NCI-H2171 treated with DMSO at 0.1 percent for 48 hours (cell line): ENCODE data around the gene SLC6A17.

ENCODE experiments used
- DNase-seq: peaks from one replicate; lab custom pipeline; 2025; lab: John Stamatoyannopoulos, UW

The SLC6A17 gene

DNA sequence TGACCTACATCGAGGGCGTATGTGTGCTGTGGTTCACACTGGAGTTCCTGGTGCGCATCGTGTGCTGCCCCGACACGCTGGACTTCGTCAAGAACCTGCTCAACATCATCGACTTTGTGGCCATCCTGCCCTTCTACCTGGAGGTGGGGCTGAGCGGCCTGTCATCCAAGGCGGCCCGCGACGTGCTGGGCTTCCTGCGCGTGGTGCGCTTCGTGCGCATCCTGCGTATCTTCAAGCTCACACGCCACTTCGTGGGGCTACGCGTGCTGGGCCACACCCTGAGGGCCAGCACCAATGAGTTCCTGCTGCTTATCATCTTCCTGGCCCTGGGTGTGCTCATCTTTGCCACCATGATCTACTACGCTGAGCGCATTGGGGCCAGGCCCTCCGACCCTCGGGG, 72.8 kb downstream of the SLC6A17 start:
- DNase-seq = no peak

DNA sequence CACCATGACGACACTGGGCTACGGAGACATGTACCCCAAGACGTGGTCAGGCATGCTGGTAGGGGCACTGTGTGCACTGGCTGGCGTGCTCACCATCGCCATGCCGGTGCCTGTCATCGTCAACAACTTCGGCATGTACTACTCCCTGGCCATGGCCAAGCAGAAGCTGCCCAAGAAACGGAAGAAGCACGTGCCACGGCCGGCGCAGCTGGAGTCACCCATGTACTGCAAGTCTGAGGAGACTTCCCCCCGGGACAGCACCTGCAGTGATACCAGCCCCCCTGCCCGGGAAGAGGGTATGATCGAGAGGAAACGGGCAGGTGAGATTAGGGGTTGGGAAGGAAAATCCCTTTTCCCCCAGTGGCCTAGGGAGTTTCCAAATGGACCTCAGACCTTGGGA, 73.3 kb downstream of the SLC6A17 start:
- no peak for DNase-seq

DNA sequence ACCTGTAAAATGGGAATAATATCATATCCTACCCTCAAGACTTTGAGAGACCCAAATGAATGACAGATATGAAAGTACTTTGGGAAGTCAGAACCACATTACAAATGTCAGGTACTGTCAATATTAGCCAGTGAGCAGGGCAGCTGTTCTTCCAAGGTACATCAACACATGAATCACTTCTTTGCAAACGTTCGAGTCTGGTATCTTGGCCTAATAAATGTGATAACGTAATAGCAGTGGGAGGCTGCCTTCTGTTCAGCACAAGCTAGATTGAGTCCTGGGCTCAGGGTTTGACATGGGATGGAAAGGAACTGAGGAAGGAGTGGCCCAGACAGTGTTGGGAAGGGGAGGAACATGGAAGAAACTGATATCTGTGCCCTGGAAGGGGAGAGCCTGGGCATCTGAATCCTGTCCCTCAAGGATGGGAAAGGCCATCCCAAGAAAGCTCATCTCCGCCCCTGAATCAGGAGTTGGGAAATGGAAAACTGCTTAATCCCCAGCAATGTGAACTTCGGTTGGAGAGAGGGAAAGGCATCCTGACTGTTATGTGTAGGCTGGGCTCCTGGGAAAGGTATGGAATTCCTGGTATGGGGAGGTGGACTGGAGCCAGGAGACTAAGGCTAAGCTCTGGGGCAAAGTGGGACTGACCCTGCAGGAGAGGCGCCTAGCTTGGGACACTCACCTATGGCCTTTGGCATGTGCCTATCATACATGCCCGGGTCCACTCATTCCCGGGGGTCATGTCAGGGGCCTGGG, 74.1 kb downstream of the SLC6A17 start:
- DNase-seq = no peak

DNA sequence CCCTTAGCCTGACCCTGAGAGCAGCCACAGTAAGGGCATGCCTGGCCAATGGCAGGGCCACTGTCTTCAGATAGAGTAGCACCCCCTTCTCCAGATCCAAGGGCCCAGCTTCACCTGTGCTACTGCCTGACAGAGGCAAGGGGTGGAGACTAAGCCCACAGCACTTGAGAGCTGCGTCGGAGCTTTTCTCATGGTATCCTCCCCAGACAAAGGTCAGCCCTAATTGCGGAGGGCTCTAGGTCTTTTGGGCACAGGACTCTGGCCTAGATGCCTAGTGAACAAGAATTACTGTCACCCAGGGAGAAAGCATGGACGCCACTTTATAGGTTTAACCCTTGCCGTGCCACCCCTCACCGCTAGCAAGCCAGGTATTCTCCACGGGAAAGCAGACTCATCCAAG, 74.9 kb downstream of the SLC6A17 start:
- DNase-seq = no peak

DNA sequence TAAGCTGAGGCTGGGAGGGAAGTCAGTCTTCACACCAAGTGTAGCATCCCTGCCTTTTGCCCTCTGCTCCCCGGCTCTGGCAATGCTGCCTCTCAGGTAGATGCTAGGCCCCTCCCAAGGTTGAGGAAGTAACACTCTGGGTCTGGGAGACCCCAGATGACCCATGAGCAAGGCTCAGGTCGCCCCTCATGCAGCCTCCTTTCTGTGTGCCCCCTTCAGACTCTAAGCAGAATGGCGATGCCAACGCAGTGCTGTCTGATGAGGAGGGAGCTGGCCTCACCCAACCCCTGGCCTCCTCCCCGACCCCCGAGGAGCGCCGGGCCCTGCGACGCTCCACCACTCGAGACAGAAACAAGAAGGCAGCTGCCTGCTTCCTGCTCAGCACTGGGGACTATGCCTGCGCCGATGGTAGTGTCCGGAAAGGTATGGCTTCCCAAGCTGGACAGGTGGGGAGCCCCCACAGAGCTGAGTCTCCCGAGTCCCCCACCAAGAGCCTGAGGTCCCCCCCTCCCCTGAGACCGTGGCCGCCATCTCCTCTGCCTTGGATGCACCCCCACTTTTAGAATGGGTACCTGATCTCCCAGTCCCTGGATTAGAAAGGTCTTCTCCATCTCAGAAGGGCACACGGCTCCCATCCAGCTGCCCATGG, 75.6 kb downstream of the SLC6A17 start:
- no peak for DNase-seq

DNA sequence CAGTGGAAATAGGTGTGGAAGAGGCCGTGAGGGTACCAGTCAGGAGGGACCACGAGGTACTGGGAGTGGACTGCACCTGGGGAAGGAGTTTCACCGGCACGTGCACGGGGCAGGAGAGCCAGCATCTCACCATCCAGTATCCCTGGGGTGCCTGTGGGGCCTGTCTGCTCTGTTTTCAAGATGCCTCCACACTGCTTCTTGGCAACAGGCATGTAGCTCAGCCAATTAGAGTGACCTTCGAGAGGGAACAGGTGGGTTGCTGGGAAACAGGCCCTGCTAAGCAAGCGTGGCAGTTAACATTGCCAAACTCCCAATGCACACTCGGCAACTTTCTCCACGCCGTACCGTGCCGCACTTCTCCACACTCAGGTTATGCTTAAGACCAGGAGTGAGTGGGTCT, 77.5 kb downstream of the SLC6A17 start:
- DNase-seq = peak; percentile 32

DNA sequence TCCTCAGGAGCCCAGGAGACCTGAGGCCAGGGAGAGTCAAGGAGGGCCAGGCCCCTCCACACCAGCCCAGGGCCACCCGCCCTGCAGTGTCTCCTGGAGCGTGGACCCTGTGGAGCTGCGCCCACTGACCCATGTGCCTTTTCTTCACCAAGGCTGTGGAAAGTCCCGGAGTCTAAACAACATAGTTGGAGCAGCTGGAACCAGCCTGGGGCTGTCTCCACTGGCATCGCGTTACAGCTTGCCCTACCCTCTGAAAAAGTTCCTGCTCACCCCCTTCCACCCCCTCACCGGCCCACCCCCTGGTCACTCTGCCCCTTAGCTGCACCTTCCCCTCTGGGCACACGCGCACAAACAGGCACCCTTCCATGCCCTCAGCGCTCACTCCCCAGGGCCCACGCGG, 78.1 kb downstream of the SLC6A17 start:
- no peak for DNase-seq

DNA sequence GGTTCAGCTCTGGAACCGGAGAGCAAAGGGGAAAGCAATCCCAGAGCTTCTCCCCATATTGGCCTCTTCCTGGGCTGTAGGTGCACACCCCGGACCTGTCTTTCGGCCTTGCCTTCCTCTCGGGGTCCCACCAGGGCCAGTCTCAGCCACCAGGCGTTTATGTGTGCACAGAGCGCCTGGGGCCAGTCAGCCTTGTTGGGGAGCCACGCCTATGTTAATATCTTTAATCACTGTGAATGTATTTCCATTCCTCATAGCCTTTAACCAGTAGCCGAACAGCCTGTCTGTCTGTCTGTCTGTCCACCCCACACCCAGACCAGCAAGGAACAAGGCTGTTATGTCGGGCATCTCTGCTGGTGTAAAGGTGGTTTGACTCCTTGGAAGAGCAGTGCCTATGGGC, 78.6 kb downstream of the SLC6A17 start:
- DNase-seq = no peak

DNA sequence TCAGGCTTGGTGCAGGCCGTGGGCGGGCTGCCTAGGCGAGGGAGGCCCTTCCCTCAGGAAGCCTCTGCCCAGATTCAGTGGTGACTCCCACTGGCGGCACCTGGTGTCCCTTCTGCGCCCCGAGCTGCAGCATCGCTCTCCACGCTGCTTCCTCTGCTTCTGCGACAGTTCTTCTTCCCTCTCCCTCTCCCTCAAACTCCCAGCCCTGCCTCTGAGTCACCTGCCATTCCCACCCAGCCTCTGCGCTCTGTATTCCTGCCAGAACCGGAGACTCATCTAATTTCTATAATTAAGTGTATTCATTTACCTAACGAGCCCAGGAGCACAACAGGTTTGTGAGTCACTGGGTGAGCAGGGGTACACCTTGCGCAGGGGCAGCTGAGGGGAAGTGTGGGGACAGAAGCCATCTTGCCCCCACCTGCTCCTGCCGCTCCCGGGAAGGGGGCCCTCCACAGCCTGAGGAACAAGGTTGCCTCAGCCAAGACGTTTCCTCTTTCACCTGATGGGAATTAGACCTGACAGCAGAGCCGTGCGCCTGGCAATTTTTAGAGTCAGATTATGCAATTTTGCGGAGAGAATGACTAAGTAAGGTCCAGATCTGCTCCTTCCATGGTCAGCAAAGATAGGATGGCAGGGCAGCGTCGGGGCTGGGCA, 79.2 kb downstream of the SLC6A17 start:
- no peak for DNase-seq

DNA sequence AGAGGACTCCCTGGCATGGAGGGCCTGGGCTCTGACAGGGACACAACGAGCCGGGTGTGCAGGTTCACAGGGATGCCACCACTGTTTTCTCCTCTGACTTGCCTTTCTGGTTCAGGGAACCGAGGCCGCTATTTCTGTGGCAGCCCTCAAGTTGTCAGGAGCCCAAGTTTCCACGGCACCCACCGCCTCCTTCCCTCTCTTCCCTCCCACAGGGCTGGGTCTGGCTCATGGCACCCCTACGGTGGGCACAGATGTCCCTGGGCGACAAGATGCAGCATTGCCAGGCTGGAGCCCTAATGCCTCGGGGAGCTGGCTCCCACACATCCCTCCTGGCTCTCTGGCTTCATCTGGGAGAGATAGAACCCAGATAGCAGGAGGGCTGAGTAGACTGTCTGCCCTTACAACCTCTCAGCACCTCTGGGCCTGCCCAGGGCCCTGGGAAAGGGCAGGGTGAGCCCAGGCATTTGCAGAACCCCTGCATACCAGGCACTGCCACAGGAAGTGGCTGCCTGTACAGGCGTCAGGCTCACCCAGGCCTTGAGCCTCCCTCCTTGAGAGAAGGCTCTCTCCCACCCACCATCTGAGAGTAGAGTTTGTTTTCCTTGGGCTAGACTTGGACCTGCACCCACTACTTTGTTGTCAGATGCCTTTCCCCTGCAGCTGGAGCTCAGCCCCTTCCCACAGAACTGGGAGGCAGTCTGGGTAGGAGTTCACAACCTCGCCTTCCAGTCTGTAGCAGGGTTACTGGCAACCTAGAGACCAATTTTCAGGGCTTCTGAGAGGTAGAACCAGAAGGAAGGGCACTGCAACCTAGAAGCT, 80.3 kb downstream of the SLC6A17 start:
- DNase-seq = no peak

DNA sequence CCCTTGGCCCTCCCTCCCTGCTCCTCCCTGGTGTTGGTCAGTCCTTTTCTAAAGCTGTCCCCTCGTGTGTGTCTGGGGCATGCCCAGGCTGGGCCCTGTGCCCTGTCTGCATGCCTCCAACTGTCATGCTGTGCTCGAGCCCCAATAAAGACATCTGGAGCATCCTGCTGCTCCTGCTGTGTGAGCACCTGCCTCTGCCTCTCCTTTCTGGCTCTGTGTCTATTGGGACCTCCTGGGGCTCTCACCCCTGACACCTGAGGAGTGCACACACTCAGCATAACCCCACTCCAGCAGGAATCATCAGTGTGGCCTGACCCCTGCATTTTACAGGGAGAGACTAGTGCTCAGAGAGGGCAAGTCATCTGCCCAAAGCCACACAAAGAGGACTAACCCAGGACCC, 83.6 kb downstream of the SLC6A17 start:
- peak; percentile 95 for DNase-seq

DNA sequence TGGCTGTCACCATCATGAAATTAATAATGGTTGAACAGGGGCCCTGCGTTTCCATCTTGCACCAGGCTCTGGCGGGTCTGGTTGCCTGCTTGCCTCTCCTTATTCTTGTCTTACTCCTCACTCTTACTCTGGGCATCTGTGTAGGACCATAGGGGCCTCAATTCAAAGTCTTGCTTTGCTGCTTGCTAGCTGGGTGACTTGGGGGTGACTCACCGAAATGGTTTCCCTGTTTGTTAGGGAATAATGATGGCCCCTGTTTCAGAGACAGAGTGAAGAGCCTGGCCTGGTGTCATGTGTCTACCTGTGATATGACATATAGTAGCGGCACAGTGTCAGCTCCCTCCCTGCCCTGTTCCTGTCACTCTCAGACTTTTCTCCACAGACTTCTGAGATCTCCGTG, 84.4 kb downstream of the SLC6A17 start:
- no peak for DNase-seq

DNA sequence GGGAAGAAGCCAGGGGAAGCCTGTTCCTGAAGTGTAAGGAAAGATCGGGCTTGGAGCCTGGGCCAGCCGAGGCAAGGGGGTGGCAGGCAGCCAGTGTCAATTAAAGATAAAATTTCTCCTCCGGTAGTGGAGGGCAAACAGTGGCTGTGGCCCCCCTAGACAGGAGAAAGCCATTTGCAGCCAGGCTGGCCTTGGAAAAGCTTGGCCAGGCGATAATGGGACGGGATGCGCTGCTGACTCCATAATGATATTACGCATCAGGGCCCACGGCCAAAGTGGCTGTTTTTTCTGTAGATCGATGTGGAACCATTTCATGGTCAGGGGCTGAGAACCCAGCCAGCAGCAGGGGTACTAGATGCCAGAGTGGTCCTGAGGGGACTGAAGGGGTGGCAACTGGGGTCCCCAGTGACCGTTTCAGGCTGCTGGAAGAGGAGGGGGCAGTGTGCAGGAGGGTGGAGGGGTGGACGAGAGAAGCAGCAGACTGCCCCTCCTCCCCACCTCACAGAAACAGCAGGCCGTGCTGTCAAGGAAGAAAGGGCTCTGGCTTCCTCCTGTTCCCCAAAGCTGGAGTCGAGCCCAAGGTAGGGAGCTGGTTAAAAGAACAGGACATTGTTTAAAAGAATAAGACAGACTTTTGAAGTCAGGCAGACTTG, 85.0 kb downstream of the SLC6A17 start:
- DNase-seq = no peak

DNA sequence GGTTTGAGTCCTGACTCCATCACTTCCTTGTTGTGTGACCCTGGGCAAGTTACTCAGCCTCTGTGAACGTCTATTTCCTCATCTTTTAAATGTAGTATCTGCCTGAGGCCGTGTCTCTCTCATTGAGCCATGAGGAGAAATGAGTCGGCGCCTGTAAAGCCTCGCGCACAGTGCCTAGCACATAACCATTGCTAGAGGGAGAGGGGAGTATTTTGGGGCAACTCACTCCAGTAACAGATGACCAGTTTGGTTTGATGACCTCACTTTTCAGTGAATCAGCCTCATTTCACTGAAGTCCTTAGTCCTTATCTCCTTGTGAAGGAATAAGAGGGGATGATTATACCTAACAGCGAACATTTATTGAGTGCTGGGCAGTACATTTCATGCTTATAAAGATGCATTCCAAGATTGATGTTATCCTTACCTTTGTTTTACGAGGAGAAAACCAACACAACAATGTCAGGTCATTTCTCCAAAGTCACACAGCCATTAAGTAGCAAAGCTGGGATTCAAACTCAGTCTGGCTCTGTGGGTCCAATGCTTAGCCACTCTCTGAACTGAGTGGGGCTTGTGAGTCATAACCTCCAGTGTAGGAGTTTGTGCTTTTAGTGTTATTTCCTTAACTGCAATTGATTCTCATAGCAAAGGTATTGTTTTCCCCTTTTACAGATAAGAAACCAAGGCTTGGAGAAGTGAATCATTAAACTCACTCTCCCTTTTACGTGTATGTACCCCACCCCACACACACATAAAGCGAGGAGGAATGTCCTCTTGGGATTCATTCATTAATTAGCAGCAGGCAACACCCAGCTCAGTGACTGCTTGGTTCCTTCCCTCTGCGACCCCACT, 85.8 kb downstream of the SLC6A17 start:
- no peak for DNase-seq

DNA sequence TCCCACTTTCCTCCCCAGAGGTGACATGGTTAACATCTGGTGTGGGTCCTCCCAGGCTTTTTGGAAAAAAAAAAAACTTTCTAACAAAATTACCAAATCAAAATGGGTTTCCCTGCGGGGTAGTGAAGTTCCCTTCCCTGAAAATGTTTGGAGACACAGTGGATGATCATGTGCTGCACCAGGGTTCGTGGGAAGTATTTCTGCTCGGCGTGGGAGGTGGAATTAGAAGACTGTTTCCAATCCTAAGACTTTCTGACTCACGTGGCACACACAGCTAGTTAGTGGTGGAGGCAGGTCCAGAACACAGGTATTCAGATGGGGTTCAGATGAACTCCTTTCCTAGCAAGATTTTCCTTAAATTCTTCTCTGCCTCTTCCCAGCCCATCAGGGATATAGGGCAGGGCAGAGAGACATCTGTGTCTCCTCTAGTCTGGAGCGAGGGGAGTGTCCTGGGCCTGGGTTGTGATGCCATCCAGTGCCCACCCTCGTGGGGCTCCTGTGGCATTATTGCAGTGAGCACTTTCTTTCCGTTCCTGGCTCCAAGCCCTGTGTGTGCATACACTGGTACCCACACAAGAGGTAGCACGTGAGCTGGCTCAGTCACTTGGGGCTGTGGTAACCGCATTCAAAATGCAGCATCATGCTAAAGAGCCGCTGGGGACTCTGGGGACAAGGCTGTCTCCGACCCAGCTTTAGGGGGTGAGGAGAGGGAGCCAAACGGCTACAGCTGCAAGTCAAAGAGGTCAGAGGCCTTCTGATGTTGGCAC, 87.3 kb downstream of the SLC6A17 start:
- DNase-seq = no peak

DNA sequence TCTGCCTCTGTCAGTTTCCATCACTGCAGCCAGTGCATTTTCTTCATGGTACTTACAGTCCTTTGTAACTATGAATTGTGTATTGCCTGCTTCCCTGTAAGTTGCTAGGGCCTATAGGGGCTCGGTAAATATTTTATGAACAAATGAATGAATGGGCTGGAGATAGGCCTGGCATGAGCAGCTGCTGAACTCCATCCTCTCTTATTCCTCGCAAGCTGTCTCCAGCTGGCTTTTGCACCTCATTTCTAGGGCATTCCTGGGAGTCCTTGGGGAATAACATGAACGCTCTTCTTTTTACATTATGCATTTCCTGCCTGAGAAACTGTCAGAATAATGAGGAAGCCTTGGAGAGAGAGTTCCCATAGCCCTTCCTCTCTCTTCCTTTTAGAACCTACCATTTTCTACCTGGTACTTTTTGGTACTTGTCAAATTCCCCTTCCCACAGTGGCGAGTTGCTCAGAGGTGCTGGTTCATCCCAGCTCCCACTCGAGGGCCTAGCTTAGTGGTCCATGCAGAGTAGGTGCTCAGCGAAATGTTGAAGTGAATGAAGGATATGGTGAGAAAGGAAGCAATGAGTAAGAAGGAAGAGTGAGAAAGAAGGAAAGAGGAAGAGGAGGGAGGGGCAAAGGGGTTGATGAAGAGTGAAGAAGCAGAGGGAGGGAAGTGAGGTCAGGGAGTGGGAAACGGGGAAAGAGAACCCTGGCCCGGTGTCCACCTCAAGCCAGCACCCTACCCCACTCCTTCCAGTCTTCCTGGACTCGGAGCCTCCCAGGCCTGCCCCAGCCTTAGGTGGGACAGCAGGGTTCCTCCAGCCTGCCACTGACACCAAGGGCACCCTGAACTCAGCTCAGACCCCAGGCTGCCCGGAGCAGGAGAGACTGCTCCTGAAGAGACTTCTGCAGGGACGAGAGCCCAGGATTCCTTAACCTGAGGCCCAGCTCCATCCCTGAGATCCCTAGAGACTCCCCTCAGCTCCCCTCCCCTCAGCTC, 89.4 kb downstream of the SLC6A17 start:
- peak; percentile 28 for DNase-seq

DNA sequence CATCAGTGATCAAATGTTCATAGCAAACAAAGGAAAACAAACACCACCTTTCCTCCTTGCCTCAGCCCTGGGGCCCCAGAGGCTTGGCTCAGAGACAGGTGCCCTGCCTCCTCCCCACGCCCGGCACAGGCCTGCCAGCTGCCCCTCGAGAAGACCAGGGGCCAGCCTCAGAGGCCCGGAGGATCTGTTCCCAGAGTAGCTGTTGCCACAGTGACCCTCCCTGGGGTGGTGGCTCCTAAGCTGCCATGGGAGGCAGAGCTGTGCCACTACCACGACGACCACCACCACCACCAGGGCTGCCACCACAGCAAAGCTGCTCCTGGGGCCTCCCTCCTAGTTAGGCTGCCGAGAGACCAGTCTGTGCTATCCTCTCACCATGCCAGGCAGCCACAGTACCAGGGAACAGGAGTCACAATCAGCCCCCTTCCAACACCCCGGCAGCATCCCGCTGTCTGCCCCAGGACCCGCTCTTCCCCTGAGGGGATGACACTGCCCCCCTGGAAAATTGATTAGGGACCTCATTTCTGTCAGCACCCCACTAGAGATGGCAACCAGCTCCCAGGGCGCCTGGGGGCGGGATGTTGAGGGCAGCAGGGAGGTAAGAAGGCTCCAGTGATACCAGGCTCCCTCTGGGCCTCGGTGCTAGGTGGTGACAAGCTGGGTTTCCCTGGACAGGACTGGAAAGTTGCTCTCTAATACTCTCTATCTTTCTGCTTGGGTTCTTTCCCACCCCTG, 90.3 kb downstream of the SLC6A17 start:
- peak; percentile 52 for DNase-seq

DNA sequence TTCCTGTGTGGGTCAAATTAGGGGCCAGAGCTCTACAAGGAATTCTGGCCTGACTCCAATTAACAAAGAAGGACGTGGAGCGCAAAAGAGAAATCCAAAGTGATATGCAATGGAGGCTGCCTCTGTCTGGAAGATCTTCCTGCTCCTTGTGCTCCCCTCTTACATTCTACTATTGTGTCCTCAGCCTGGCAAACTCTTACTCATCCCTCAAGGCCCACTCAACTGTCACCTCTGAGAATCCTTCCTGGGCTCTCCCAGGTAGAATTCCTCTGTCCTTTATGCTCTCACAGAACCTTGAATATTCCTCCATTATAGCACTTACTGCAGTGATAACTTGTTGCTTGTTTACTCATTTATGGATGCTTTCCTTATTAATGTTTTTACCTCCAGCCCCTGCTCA, 91.2 kb downstream of the SLC6A17 start:
- DNase-seq = no peak
